SK-N-SH (cell line): ENCODE measurements around the gene KDM4C. TPM values are rescaled to one million over a fixed set of nuclear protein-coding genes. Genes with fewer than 3 reads are reported as not detected.

Source experiments
- CTCF ChIA-PET: fragments of 300-600, 350-600 bp; formaldehyde crosslinking; extraction: SDS; loops from one replicate; lab custom pipeline; 2021; lab: Yijun Ruan, JAX
- POLR2A ChIA-PET: fragments of 350-600 bp; sonication (Branson Sonifier 250); formaldehyde crosslinking; extraction: SDS; loops from one replicate; lab custom pipeline; 2020; ENCODE audit warnings: antibody characterized with exemption, inconsistent platforms; lab: Yijun Ruan, JAX
- DNase-seq: peaks from one replicate; pipeline ENCODE4 v3.0.0; 2012
- H2AFZ ChIP-seq: fragments of 200-600 bp; sonication (generic); 2 replicates; pipeline ENCODE4 v1.8.1; 2016; ENCODE audit warnings: antibody characterized with exemption, mild to moderate bottlenecking, low read depth
- H3F3A ChIP-seq: fragments of 200-600 bp; sonication (generic); replicated peaks from 2 replicates; pipeline ENCODE3; 2016; ENCODE audit warnings: antibody characterized with exemption, mild to moderate bottlenecking; ENCODE audit not compliant: insufficient read depth
- H3K27ac ChIP-seq, 2 experiments: fragments of 200-500 bp in 1 of 2; fragments of 200-600 bp in 1 of 2; sonication (Bioruptor generic) in 1 of 2; sonication (generic), shearing (Covaris generic) in 1 of 2; 2 replicates each; pipeline versions ENCODE4 v1.5.1 to v1.6.1; 2014 to 2016; ENCODE audit warnings: low read depth in 2 of 2, inconsistent platforms in 1 of 2, low read length in 1 of 2, mild to moderate bottlenecking in 1 of 2, mixed read lengths in 1 of 2
- H3K27me3 ChIP-seq: fragments of 200-600 bp; sonication (generic), shearing (Covaris generic); 2 replicates; pipeline ENCODE4 v1.6.1; 2016; ENCODE audit warnings: mixed run types; ENCODE audit not compliant: insufficient read depth
- H3K36me3 ChIP-seq, 2 experiments: fragments of 200-500 bp in 1 of 2; fragments of 200-600 bp in 1 of 2; sonication (Bioruptor generic) in 1 of 2; sonication (generic) in 1 of 2; replicated peaks in 1 of 2; 2 replicates each; pipeline versions ENCODE3 to v1.5.1; 2014 to 2016; ENCODE audit warnings: low read length in 1 of 2, mild to moderate bottlenecking in 1 of 2; ENCODE audit not compliant: insufficient read depth in 2 of 2, control insufficient read depth in 1 of 2
- H3K4me1 ChIP-seq, 2 experiments: fragments of 200-500 bp in 1 of 2; fragments of 200-600 bp in 1 of 2; sonication (Bioruptor generic) in 1 of 2; sonication (generic), shearing (Covaris generic) in 1 of 2; 2 replicates each; pipeline versions ENCODE4 v1.5.1 to v1.6.1; 2014 to 2016; ENCODE audit warnings: low read depth in 1 of 2, low read length in 1 of 2, mixed run types in 1 of 2; ENCODE audit not compliant: insufficient read depth in 2 of 2, control insufficient read depth in 1 of 2
- H3K4me2 ChIP-seq: fragments of 200-600 bp; sonication (generic), shearing (Covaris generic); 2 replicates; pipeline ENCODE4 v1.6.1; 2017; ENCODE audit warnings: mixed run types
- H3K4me3 ChIP-seq, 2 experiments: fragments of 200-500 bp in 1 of 2; fragments of 200-600 bp in 1 of 2; sonication (Bioruptor generic) in 1 of 2; sonication (generic), shearing (Covaris generic) in 1 of 2; 2 replicates each; pipeline versions ENCODE4 v1.5.1 to v1.8.1; 2014 to 2016; ENCODE audit warnings: low read depth in 2 of 2, inconsistent platforms in 1 of 2, low read length in 1 of 2, mild to moderate bottlenecking in 1 of 2, mixed read lengths in 1 of 2, moderate library complexity in 1 of 2
- H3K79me2 ChIP-seq: fragments of 200-600 bp; sonication (generic); 2 replicates; pipeline ENCODE4 v1.8.1; 2017; ENCODE audit warnings: mild to moderate bottlenecking; ENCODE audit not compliant: insufficient read depth
- H3K9ac ChIP-seq: fragments of 200-600 bp; sonication (generic); 2 replicates; pipeline ENCODE4 v1.6.1; 2017; ENCODE audit warnings: mixed run types
- H3K9me2 ChIP-seq: fragments of 200-600 bp; sonication (generic); 2 replicates; pipeline ENCODE4 v1.6.1; 2017; ENCODE audit warnings: mixed run types
- H3K9me3 ChIP-seq: fragments of 200-600 bp; sonication (generic); 2 replicates; pipeline ENCODE4 v1.6.1; 2017; ENCODE audit warnings: mixed run types, mild to moderate bottlenecking, moderate library complexity
- H4K20me1 ChIP-seq: fragments of 200-600 bp; sonication (generic); 2 replicates; pipeline ENCODE4 v1.6.1; 2017; ENCODE audit warnings: mild to moderate bottlenecking, mixed run types; ENCODE audit not compliant: insufficient read depth
- CHD2 ChIP-seq: fragments of 150-350 bp; IDR thresholded peaks from 2 replicates; pipeline ENCODE4 v1.6.1; 2018; ENCODE audit warnings: low read length; ENCODE audit not compliant: partially characterized antibody
- ELF1 ChIP-seq: IDR thresholded peaks from 2 replicates; pipeline ENCODE4 v1.4.0; 2012
- EZH2phosphoT487 ChIP-seq: fragments of 200-600 bp; sonication (generic); IDR thresholded peaks from 2 replicates; pipeline ENCODE4 v1.6.1; 2017; ENCODE audit warnings: low read depth, mixed run types, mild to moderate bottlenecking, antibody characterized with exemption, moderate library complexity, borderline replicate concordance
- FOSL2 ChIP-seq: IDR thresholded peaks from 2 replicates; pipeline ENCODE4 v1.4.0; 2012; ENCODE audit warnings: low read depth, mild to moderate bottlenecking, moderate library complexity, borderline replicate concordance
- JUND ChIP-seq: IDR thresholded peaks from 2 replicates; pipeline ENCODE4 v1.4.0; 2012
- MEF2A ChIP-seq: IDR thresholded peaks from 2 replicates; pipeline ENCODE4 v1.4.0; 2012; ENCODE audit warnings: low read depth, borderline replicate concordance
- MXI1 ChIP-seq: IDR thresholded peaks from 2 replicates; pipeline ENCODE4 v1.6.1; 2012; ENCODE audit warnings: mild to moderate bottlenecking, low read depth, low read length, improper control_type of control experiment
- NFIC ChIP-seq: IDR thresholded peaks from 2 replicates; pipeline ENCODE4 v1.4.0; 2012; ENCODE audit warnings: borderline replicate concordance
- NRF1 ChIP-seq: IDR thresholded peaks from 2 replicates; pipeline ENCODE4 v1.6.1; 2012; ENCODE audit warnings: low read depth, mild to moderate bottlenecking, low read length
- POLR2AphosphoS5 ChIP-seq: IDR thresholded peaks from 2 replicates; pipeline ENCODE4 v1.6.1; 2012; ENCODE audit warnings: low read depth, low read length
- RAD21 ChIP-seq: IDR thresholded peaks from 2 replicates; pipeline ENCODE4 v1.6.1; 2012; ENCODE audit warnings: mild to moderate bottlenecking, low read length
- SIN3A ChIP-seq: IDR thresholded peaks from 2 replicates; pipeline ENCODE4 v1.6.1; 2012; ENCODE audit warnings: low read depth, mild to moderate bottlenecking, low read length, moderate library complexity, borderline replicate concordance
- YY1 ChIP-seq: IDR thresholded peaks from 2 replicates; pipeline ENCODE4 v1.4.0; 2012; ENCODE audit warnings: low read depth, mild to moderate bottlenecking
- WGBS: methylation state at CpG from one replicate; pipeline ENCODE4 v1.1.6; 2017; ENCODE audit warnings: low lambda C conversion rate; 5-methylcytosine and 5-hydroxymethylcytosine counted together
- polyA plus RNA-seq, 3 experiments: library from polyadenylated mRNA; depleted of rRNA; stranded (reverse); fragments of >200 nt; gene quantifications; 2 replicates each; pipeline ENCODE4 v1.2.3, GENCODE V29; 2012
- TF ChIP-seq, protein P1 (sequence below): fragments of 200-600 bp; sonication (generic); IDR thresholded peaks from 2 replicates; pipeline ENCODE4 v1.6.1; 2017; ENCODE audit warnings: antibody characterized with exemption, mild to moderate bottlenecking, moderate library complexity
- TF ChIP-seq, protein P2 (sequence below): IDR thresholded peaks from 2 replicates; pipeline ENCODE4 v1.6.1; 2012; ENCODE audit warnings: mild to moderate bottlenecking, low read depth, low read length, moderate library complexity
- TF ChIP-seq, protein P3 (sequence below): IDR thresholded peaks from 2 replicates; pipeline ENCODE4; 2012
- TF ChIP-seq, protein P4 (sequence below): fragments of 150-350 bp; IDR thresholded peaks from 2 replicates; pipeline ENCODE4 v1.6.1; 2016; ENCODE audit warnings: mild to moderate bottlenecking, low read depth, low read length
- TF ChIP-seq, protein P5 (sequence below): IDR thresholded peaks from 2 replicates; pipeline ENCODE4 v1.4.0; 2012; ENCODE audit warnings: low read depth, borderline replicate concordance
- TF ChIP-seq, protein P6 (sequence below): IDR thresholded peaks from 2 replicates; pipeline ENCODE4 v1.4.0; 2012; ENCODE audit warnings: low read depth, borderline replicate concordance

KDM4C gene
- polyA plus RNA-seq, 1 of the 3 experiments (the other 2 are of a cell fraction): 9.4 TPM

DNA sequence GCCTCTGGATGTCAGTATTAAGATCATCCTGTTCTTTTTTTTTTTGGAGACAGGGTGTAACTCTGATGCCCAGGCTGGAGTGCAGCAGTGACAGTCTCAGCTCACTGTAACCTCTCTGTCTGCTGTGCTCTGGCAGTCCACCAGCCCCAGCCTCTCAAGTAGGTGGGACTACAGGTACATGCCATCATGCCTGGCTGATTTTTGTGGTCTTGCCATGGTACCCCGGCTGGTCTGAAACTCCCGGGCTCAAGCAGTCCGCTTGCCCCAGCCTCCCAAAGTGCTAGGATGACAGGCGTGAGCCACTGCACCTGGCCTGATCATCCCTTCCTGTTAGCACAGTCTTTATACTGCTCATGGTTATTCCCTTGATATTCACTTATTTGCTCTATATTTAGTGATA is 3.5 kb downstream of the KDM4C start:
- H3K9me3 ChIP-seq: no peaks in the 10 kb centered on the region
- H4K20me1 ChIP-seq: no peaks in the 10 kb centered on the region
- no peak for DNase-seq
- no peaks in the 10 kb centered on the region for H3K9me2 ChIP-seq
- 82% methylated on average over 4 of the region's 4 CpGs for WGBS
- H3K27me3 ChIP-seq: no peaks in the 10 kb centered on the region
- TF ChIP-seq, protein P1, sequence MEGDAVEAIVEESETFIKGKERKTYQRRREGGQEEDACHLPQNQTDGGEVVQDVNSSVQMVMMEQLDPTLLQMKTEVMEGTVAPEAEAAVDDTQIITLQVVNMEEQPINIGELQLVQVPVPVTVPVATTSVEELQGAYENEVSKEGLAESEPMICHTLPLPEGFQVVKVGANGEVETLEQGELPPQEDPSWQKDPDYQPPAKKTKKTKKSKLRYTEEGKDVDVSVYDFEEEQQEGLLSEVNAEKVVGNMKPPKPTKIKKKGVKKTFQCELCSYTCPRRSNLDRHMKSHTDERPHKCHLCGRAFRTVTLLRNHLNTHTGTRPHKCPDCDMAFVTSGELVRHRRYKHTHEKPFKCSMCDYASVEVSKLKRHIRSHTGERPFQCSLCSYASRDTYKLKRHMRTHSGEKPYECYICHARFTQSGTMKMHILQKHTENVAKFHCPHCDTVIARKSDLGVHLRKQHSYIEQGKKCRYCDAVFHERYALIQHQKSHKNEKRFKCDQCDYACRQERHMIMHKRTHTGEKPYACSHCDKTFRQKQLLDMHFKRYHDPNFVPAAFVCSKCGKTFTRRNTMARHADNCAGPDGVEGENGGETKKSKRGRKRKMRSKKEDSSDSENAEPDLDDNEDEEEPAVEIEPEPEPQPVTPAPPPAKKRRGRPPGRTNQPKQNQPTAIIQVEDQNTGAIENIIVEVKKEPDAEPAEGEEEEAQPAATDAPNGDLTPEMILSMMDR: no peak
- TF ChIP-seq, protein P2, sequence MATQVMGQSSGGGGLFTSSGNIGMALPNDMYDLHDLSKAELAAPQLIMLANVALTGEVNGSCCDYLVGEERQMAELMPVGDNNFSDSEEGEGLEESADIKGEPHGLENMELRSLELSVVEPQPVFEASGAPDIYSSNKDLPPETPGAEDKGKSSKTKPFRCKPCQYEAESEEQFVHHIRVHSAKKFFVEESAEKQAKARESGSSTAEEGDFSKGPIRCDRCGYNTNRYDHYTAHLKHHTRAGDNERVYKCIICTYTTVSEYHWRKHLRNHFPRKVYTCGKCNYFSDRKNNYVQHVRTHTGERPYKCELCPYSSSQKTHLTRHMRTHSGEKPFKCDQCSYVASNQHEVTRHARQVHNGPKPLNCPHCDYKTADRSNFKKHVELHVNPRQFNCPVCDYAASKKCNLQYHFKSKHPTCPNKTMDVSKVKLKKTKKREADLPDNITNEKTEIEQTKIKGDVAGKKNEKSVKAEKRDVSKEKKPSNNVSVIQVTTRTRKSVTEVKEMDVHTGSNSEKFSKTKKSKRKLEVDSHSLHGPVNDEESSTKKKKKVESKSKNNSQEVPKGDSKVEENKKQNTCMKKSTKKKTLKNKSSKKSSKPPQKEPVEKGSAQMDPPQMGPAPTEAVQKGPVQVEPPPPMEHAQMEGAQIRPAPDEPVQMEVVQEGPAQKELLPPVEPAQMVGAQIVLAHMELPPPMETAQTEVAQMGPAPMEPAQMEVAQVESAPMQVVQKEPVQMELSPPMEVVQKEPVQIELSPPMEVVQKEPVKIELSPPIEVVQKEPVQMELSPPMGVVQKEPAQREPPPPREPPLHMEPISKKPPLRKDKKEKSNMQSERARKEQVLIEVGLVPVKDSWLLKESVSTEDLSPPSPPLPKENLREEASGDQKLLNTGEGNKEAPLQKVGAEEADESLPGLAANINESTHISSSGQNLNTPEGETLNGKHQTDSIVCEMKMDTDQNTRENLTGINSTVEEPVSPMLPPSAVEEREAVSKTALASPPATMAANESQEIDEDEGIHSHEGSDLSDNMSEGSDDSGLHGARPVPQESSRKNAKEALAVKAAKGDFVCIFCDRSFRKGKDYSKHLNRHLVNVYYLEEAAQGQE: no peak
- no peak for TF ChIP-seq NFIC
- no peak for TF ChIP-seq YY1
- TF ChIP-seq, protein P3, sequence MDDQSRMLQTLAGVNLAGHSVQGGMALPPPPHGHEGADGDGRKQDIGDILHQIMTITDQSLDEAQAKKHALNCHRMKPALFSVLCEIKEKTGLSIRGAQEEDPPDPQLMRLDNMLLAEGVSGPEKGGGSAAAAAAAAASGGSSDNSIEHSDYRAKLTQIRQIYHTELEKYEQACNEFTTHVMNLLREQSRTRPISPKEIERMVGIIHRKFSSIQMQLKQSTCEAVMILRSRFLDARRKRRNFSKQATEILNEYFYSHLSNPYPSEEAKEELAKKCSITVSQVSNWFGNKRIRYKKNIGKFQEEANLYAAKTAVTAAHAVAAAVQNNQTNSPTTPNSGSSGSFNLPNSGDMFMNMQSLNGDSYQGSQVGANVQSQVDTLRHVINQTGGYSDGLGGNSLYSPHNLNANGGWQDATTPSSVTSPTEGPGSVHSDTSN: no peak
- TF ChIP-seq FOSL2: no peak
- TF ChIP-seq MXI1: no peak
- TF ChIP-seq EZH2phosphoT487: no peak
- TF ChIP-seq POLR2AphosphoS5: no peak
- TF ChIP-seq ELF1: no peak
- no peak for TF ChIP-seq CHD2
- TF ChIP-seq RAD21: no peak
- TF ChIP-seq SIN3A: no peak
- TF ChIP-seq, protein P4, sequence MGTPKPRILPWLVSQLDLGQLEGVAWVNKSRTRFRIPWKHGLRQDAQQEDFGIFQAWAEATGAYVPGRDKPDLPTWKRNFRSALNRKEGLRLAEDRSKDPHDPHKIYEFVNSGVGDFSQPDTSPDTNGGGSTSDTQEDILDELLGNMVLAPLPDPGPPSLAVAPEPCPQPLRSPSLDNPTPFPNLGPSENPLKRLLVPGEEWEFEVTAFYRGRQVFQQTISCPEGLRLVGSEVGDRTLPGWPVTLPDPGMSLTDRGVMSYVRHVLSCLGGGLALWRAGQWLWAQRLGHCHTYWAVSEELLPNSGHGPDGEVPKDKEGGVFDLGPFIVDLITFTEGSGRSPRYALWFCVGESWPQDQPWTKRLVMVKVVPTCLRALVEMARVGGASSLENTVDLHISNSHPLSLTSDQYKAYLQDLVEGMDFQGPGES: no peak
- no peak for TF ChIP-seq NRF1
- TF ChIP-seq MEF2A: no peak
- no peak for TF ChIP-seq JUND
- TF ChIP-seq, protein P5, sequence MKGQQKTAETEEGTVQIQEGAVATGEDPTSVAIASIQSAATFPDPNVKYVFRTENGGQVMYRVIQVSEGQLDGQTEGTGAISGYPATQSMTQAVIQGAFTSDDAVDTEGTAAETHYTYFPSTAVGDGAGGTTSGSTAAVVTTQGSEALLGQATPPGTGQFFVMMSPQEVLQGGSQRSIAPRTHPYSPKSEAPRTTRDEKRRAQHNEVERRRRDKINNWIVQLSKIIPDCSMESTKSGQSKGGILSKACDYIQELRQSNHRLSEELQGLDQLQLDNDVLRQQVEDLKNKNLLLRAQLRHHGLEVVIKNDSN: no peak
- TF ChIP-seq, protein P6, sequence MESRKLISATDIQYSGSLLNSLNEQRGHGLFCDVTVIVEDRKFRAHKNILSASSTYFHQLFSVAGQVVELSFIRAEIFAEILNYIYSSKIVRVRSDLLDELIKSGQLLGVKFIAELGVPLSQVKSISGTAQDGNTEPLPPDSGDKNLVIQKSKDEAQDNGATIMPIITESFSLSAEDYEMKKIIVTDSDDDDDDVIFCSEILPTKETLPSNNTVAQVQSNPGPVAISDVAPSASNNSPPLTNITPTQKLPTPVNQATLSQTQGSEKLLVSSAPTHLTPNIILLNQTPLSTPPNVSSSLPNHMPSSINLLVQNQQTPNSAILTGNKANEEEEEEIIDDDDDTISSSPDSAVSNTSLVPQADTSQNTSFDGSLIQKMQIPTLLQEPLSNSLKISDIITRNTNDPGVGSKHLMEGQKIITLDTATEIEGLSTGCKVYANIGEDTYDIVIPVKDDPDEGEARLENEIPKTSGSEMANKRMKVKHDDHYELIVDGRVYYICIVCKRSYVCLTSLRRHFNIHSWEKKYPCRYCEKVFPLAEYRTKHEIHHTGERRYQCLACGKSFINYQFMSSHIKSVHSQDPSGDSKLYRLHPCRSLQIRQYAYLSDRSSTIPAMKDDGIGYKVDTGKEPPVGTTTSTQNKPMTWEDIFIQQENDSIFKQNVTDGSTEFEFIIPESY: no peak
- CTCF ChIA-PET: no interaction called here
- H3F3A ChIP-seq: peaks cover 16% of the 10 kb centered on the region
- H3K4me3 ChIP-seq: no peak overlapping the region
- no peak overlapping the region for H3K27ac ChIP-seq
- H3K9ac ChIP-seq: no peak overlapping the region
- POLR2A ChIA-PET: no interaction called here
- peaks cover 4 to 8% of the 10 kb centered on the region in 2 experiments; a peak in 3 of 4 replicates for H3K4me1 ChIP-seq
- no peaks in the 10 kb centered on the region for H3K36me3 ChIP-seq
- H3K79me2 ChIP-seq: peaks cover 54% of the 10 kb centered on the region
- no peak overlapping the region for H2AFZ ChIP-seq
- H3K4me2 ChIP-seq: no peak overlapping the region
